Suppressor macrophage treated with lipopolysaccharide for 1 hour (primary cell): ENCODE measurements around the gene MRFAP1.
A peak's percentile ranks its signal among the peaks of the same experiment; 100 is the strongest.
"Not testable (repeated sequence)": the region's sequence is repeated elsewhere in the genome, so short reads cannot be mapped to it uniquely, and the experiment has no call there.

ENCODE experiments used
- DNase-seq, 3 donors: peaks; one replicate each; pipeline ENCODE4 v3.0.0-alpha.2; 2020 to 2022

Gene MRFAP1

DNA sequence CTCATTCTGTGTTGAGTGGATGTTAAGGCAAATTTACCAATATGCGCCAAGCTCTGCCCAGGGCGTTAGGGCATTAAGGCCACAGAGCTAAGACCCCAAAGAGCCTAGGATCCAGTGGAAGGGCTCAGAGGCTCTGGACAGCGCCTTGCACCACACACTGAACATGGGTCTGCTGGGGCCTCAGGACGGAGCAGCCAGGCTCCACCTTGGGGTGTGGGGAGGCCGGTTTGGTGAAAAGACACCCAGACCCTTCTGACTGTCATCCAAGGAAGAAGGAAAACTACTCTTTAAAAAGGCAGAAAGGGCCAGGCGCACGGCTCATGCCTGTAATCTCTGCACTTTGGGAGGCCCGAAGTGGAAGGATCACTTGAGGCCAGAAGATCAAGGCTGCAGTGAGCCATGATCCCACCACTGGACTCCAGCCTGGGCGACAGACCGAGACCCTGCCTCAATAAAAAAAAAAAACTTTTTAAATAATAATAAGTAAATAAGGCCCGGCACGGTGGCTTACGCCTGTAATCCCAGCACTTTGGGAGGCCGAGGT lies 1.3 kb upstream of the MRFAP1 start:
- no peak for DNase-seq

DNA sequence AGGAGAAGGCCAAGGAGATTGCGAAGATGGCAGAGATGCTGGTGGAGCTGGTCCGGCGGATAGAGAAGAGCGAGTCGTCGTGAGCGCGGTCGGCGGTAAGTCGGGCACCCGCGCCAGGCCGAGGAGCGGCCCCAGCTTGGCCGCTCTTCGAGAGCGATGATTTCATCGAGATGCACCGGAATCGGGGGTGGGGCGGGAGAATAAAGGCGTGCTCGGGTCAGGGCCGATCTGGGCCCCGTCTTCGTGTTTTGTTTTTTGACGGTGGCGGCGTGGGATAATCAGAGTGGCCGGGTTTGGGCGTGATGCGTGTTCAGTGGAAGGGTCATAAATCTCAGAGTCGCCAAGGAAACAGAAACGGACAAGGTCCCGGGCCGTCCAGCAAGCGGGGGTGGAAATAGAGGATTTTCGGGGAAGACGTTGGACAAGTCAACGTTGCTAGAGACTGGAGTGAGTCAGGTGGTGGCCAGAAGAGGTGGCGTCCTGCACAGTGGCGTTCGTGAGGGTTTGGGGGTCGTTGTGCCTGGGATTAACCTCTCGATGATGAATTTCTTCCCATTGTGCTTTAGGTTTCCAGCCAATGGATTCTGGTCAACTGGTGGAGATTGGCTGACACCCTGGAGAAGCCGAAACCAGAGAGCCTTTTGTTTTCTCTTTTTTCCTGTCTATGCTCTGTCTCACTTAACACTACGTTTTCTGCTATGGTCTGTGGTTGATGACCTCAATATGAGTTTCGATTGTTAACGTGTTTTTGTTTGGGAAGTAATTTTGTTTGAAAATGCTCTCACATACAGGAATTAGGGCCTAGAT lies 882 bp downstream of the MRFAP1 start:
- peak; percentile 60 to 81 (median 72) for DNase-seq

DNA sequence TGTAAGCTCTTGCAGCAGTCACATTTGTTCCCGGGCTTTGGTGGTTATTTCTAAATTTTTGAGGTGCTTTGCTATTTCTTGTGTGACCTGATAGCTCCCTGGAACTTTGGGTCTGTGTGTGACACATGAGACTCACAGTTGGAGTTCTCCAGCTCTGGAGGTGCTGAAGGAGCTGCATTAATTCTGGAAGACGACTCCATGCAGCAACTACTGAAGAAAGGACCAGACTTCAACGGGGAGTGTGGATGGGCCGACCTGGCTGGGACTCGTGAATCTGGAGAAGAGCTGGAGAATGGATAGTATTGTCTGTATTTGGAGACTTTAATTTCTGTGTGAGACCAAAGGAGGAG lies 1.5 kb downstream of the MRFAP1 start:
- no peak for DNase-seq

DNA sequence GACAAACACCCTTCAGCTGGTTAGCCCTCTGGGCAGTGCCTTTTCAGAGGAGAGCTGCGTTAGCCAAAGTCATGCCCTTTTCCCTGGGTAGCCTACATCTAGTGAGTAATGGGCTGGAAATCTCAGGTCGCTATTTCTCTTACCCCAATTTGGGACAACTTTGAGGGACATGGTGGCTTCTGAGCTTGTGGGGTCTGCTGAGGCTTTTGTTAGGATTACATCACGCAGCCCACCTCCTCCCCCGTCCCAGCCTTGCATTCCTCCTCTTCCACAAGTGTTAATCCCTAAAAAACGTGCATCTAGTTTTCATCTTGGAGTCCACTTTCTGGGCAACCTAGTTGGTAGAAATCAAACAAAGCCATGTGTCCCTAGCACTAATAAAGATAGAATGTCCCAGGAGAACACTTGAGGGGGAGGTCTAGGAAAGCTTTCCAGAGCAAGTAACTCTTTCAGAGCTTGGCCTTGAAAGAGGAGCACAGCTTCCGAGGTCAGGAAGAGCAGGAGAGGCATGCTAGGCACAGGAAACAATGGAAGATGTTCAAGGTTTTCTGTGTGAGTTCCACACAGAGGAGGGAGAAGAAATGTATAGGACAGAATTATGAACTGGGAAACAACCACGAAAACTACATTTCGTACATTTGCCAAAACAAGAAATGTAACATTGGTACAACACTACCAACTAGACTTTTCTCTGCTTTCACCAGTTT lies 2.8 kb downstream of the MRFAP1 start:
- DNase-seq, result no peak

DNA sequence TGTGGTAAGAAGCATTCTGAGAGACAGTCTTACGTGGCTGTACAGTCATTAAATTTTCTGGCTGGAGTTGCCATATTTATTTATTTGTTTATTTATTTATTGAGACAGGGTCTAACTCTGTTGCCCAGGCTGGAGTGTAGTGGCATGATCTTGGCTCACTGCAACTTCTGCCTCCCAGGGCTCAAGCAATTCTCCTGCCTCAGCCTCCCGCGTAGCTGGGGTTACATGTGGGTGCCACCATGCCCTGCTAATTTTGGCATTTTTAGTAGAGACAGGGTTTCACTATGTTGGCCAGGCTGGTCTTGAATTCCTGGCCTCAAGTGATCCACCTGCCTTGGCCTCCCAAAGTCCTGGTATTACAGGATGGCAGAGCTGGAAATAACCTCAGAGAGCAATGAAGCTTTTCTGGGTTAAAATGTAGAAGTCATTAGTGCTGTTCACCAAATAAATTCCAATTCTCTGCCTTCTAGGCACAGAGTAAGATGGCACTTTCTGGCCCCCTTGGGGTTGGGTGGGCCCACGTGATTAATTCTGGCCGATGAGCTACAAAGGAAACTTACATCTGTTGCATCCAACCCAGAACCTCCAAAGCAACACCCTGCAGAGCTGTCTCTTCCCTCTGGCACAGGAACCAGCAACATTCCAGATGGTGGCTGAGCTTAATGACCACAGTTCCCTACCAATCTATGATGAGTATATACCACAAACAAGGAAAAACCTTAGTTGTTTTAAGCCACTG lies 4.5 kb downstream of the MRFAP1 start:
- no peak for DNase-seq

DNA sequence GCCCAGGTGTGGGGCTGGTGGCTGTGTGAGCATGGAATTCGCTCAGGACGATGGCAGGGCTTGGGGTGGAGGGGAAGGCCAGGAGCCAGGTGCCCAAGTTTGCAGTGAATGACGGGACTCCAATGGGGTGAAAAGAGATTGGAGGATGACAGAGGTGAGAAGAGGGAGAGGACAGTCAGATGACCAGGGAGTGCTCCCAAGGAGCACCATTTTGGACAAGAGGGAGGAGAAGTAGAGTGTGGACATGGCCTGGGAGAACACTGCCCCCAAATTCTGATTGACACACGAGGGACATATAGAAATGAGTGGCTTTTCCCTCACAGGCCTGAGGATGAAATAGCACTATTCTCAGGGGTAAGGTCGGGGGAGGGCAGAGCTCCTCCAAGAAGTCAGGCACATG lies 6.7 kb downstream of the MRFAP1 start:
- DNase-seq, result no peak

DNA sequence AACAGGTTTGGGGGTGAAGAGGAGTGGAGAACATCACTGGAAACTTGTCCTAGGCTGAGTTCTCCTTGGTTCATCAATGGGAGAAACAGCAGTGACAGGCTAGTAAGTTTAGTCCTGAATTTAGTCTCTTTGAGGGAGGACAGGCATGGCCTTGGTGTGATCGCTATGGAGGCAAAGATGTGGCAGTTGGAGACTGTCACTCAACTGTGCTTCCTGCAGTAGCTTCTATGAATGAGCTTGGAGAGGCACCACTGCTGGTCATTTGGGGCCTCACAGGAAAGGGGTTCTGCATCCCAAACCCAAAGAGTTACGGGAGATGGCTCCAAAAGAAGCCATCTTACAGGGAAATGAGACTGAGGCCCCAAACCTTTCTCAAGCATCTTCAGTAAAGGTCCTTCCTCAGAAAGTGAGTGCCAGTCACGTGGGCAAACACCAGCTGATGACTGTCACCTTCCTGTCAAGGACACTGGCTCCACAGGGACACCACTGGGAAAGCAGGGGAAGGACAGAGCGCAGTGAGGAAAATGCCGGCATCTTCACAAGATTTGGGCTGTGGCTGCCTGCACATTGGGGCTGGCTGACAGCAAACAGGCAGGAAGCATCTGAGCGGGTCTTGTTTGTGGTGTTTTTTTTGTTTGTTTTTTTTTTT lies 7.2 kb downstream of the MRFAP1 start:
- no peak for DNase-seq

DNA sequence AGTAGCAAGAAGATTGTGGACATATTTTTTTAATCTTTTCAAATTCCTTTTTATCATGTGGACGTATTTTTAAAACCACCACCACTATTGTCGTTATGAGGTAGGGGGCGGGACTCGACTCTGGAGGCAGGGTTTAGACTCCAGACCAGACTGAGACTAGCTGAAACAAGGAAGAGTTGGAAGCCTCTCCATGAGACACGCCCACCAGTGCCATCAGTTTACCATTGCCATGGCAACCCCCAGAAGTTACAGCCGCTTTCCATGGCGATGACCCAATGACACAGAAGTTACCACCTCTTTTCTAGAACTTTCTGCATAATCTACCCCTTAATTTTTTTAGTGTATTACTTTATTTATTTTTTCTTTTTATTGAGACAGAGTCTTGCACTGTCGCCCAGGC lies 8.7 kb downstream of the MRFAP1 start:
- no peak for DNase-seq

DNA sequence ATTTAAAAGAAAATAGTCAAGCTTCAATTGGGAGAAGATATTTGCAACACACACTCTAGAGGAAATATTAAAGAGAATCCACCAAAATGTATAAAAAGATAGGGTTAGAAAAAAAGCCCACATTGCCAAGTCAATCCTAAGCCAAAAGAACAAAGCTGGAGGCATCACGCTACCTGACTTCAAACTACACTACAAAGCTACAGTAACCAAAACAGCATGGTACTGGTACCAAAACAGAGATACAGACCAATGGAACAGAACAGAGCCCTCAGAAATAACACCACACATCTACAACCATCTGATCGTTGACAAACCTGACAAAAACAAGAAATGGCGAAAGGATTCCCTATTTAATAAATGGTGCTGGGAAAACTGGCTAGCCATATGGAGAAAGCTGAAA lies 13.7 kb downstream of the MRFAP1 start:
- DNase-seq, result not testable (repeated sequence)

GRCh38 chr4:6655291-6655690 lies 14.8 kb downstream of the MRFAP1 start:
- DNase-seq, result not testable (repeated sequence)

GRCh38 chr4:6655924-6656323 lies 15.4 kb downstream of the MRFAP1 start:
- no peak for DNase-seq

GRCh38 chr4:6657242-6658208 lies 17.0 kb downstream of the MRFAP1 start:
- DNase-seq, result no peak

DNA sequence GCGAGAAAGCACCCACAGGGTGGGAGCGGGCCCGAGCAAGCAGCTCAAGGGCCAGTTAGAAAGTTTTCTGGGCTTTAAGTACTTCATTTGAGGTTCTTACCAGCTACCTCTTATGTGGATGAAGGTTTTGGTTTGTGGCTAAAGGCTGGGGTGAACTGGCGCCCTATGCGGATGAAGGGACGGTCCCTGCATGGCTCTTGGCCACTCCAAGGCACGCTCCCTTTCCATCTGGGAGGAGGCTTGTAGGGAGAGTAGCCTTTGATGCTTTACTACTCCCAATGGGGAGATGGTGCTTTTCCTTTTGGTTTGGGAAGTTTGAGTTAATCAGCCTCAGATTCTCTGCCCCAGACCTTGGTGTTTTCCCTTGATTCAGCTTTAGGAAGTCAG lies 17.7 kb downstream of the MRFAP1 start:
- DNase-seq, result peak in 1 of 3 donors; percentile 11

DNA sequence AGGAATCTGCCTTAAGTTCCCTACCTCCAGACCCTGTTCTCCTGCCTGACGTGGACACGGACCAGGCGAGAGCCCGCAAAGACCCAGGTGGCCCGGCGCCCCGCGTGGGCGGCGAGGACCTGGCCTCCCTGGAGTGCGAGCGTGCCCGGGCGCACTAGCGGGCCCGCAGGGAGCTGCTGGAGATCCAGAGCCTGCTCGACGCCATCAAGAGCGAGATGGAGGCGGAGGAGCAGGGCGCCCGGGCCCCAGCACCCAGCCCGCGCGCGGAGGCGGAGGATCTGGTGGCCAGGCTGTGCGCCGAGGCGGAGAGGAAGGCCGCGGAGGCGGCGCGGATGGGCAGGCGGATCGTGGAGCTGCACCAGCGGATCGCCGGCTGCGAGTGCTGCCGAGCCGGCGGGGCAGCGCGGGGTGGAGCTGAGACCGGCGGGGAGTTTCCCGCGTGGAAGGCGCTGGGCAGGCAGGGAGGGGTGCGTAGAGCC lies 18.2 kb downstream of the MRFAP1 start:
- peak; percentile 51 to 76 (median 70) for DNase-seq

DNA sequence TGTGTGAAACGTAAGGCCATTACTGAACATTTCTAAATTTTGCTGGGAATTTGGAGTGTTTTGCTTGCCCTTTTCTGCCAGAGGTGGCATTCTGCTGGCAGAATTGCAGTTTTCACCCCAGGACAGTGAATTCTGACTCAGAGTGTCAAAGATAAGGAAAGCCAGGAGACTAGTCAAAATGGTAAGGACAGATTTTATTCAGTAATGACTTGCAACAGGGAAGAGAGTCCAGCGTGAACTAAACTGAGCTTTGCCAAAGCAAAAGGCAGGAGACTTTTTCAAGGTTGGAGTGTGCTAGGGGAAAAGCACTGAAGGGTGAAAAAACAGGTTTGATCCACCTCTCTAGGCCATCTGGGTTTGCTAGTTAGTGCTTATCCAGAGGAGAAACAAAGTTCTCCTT lies 19.4 kb downstream of the MRFAP1 start:
- DNase-seq, result no peak

GRCh38 chr4:6660430-6660829 lies 19.9 kb downstream of the MRFAP1 start:
- DNase-seq, result no peak

- DNase-seq, result no peak
Observed at GRCh38 chr4:6662591-6662990, 22.1 kb downstream of the MRFAP1 start.

DNA sequence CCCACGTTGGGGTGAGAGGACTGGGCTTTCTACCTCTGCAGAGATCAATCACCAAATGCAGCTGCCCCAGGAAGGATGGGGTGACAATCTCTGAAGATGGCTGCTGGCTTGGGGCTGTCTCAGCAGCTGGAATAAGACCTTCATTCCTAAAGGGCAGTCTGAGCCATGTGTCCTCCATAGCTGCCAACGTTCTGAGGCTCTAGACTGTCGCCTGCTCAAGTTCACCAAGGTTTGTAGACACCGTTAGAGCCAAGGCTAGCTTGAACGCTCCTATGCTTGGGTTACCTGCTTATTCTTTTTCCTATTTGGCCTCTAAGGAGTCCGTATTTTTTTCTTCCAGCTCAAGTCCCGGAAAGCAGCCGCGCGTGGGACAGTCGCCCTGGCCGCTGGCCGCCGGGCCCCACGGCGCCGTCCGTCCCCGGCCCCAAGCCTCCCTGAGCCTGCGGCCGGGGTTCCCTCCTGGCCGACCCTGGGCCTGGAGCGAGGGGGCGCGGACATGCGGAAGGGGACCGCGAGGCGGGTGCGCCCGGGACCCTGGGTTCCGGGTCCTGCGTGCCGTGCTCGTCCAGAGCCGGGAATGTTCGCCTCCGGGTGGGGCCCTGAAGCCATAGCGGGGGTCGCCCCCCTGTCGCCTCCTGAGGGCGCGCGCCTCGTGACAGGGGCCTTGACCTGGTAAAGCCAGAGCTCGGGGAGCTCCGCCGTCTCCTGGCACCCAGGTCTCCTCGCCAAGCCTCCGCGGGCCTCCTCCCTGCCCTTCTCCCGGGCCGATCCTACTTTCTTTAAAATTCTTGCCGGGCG lies 23.3 kb downstream of the MRFAP1 start:
- DNase-seq, result no peak

- no peak for DNase-seq
Observed at GRCh38 chr4:6665320-6665654, 24.8 kb downstream of the MRFAP1 start.

- no peak for DNase-seq
Observed at GRCh38 chr4:6668391-6668790, 27.9 kb downstream of the MRFAP1 start.

DNA sequence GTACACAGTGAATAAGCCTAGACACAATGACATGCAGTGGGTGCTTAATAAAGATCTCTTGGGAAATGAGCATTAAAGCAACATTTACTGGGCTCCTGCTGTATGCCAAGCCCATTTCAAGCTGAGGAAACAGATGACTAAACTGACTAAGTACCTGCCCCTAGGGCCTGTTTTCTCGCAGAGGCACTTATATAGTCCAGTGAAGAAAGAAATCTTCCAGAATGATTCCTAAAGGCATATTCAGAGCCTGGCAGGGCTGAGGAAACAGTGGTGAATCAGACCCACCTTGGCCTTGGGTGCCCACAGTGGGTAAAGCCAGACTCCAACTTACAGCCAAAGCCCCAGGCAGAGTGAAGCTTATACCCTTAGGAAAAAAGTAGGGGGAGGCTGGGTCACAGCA lies 31.2 kb downstream of the MRFAP1 start:
- DNase-seq, result no peak
